ENCODE results near the gene FAM53A. TPM values are rescaled to one million over a fixed set of nuclear protein-coding genes. Genes with fewer than 3 reads are reported as not detected.

Gene FAM53A
- total and polyA plus RNA-seq, 2 of the 13 experiments (the other 11 are each of a cell fraction or from before 2014, with no cell fraction given): 0.48 to 1.1 TPM

DNA sequence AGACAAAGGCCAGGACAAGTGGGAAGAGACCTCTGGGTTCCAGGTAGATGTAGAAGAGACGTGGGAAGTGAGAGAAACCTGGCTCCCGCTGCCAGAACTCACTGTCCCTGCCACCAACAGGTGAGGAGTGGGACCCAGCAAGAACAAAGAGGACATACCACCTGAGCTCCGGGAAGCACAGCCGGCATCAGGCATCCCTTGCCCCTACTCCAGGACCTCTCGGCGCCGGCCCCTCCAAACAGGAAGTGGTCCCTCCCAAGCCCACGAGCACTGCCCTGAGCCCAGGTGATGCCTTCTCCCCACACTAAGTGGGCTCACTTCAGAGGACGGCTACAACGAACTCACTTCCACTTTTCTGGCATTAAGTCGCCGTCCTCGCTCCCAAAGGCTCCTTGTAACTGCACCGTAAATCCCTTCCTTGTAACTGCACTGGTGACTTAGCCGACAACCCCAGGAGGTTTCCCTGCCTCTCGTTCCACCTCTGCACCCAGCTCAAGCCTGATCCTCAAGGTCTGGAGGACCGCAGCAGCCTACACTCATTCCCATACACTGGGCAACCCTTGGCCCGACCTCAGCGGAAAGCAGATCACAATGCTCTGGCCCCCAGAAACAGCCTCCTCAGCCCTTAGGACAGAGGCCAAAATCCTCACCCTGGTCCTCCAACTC, 8.8 kb downstream of the FAM53A start:
- Histone ChIP-seq H3K4me3 (replicated peaks in 1 of 3; ENCODE audit: insufficient read depth in 1 of 3, low read depth in 2 of 3, low read length in 3 of 3) (no peak overlapping the region), H3K79me2 (ENCODE audit: insufficient read depth, low read length) (no peaks in the 10 kb centered on the region), H3K27me3 (ENCODE audit: control insufficient read depth in 1 of 2, insufficient read depth in 2 of 2, low read length in 2 of 2) (peaks cover 0 to 17% of the 10 kb centered on the region in 2 experiments; a peak in 2 of 5 replicates), H3K9ac (ENCODE audit: insufficient read depth, low read depth, low read length) (no peak overlapping the region), H3K36me3 (replicated peaks in 1 of 2; ENCODE audit: control insufficient read depth in 1 of 2, insufficient read depth in 2 of 2, low read length in 2 of 2) (no peaks in the 10 kb centered on the region), H4K20me1 (ENCODE audit: insufficient read depth, low read length) (no peaks in the 10 kb centered on the region), H2AFZ (ENCODE audit: low read length) (no peak overlapping the region), H3K9me3 (ENCODE audit: low read length) (no peaks in the 10 kb centered on the region), H3K27ac (ENCODE audit: extremely low read length, insufficient read depth, low read length) (no peak overlapping the region), H3K4me2 (ENCODE audit: low read depth, low read length) (no peak overlapping the region), H3K4me1 (ENCODE audit: insufficient read depth, low read length) (peaks cover 21% of the 10 kb centered on the region)
- no TSS peak for BruUV-seq (replicated peaks)
- POLR2A ChIA-PET: no interaction called here
- TF ChIP-seq SAP130 (CRISPR knock-in tag; IDR thresholded peaks at IDR 0.05; ENCODE audit: low read depth) (no peak), ZBTB8A (CRISPR knock-in tag; IDR thresholded peaks at IDR 0.05; ENCODE audit: borderline replicate concordance, low read depth) (no peak), SNAPC2 (CRISPR knock-in tag; IDR thresholded peaks at IDR 0.05) (no peak), ZNF501 (CRISPR knock-in tag; IDR thresholded peaks at IDR 0.05) (no peak), TAF15 (IDR thresholded peaks at IDR 0.05; ENCODE audit: low read depth, low read length, poor library complexity, severe bottlenecking) (no peak), ATM (IDR thresholded peaks at IDR 0.05; ENCODE audit: borderline replicate concordance) (no peak), TARDBP (CRISPR knock-in tag; IDR thresholded peaks at IDR 0.05) (no peak), LCORL (IDR thresholded peaks at IDR 0.05) (no peak), LCORL (CRISPR knock-in tag; IDR thresholded peaks at IDR 0.05) (no peak), HNRNPH1 (optimal IDR thresholded peaks at IDR 0.05; ENCODE audit: low read depth, low read length) (no peak), KDM3A (CRISPR knock-in tag; IDR thresholded peaks at IDR 0.05; ENCODE audit: low read depth) (no peak), ZSCAN20 (CRISPR knock-in tag; IDR thresholded peaks at IDR 0.05; ENCODE audit: borderline replicate concordance) (no peak), ZNF550 (CRISPR knock-in tag; IDR thresholded peaks at IDR 0.05; ENCODE audit: borderline replicate concordance) (no peak)
- TF ChIP-seq, protein P1, sequence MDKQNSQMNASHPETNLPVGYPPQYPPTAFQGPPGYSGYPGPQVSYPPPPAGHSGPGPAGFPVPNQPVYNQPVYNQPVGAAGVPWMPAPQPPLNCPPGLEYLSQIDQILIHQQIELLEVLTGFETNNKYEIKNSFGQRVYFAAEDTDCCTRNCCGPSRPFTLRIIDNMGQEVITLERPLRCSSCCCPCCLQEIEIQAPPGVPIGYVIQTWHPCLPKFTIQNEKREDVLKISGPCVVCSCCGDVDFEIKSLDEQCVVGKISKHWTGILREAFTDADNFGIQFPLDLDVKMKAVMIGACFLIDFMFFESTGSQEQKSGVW (CRISPR knock-in tag; IDR thresholded peaks at IDR 0.05; ENCODE audit: borderline replicate concordance): no peak
- TF ChIP-seq, protein P2, sequence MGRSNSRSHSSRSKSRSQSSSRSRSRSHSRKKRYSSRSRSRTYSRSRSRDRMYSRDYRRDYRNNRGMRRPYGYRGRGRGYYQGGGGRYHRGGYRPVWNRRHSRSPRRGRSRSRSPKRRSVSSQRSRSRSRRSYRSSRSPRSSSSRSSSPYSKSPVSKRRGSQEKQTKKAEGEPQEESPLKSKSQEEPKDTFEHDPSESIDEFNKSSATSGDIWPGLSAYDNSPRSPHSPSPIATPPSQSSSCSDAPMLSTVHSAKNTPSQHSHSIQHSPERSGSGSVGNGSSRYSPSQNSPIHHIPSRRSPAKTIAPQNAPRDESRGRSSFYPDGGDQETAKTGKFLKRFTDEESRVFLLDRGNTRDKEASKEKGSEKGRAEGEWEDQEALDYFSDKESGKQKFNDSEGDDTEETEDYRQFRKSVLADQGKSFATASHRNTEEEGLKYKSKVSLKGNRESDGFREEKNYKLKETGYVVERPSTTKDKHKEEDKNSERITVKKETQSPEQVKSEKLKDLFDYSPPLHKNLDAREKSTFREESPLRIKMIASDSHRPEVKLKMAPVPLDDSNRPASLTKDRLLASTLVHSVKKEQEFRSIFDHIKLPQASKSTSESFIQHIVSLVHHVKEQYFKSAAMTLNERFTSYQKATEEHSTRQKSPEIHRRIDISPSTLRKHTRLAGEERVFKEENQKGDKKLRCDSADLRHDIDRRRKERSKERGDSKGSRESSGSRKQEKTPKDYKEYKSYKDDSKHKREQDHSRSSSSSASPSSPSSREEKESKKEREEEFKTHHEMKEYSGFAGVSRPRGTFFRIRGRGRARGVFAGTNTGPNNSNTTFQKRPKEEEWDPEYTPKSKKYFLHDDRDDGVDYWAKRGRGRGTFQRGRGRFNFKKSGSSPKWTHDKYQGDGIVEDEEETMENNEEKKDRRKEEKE (IDR thresholded peaks at IDR 0.05): no peak
- TF ChIP-seq, protein P3, sequence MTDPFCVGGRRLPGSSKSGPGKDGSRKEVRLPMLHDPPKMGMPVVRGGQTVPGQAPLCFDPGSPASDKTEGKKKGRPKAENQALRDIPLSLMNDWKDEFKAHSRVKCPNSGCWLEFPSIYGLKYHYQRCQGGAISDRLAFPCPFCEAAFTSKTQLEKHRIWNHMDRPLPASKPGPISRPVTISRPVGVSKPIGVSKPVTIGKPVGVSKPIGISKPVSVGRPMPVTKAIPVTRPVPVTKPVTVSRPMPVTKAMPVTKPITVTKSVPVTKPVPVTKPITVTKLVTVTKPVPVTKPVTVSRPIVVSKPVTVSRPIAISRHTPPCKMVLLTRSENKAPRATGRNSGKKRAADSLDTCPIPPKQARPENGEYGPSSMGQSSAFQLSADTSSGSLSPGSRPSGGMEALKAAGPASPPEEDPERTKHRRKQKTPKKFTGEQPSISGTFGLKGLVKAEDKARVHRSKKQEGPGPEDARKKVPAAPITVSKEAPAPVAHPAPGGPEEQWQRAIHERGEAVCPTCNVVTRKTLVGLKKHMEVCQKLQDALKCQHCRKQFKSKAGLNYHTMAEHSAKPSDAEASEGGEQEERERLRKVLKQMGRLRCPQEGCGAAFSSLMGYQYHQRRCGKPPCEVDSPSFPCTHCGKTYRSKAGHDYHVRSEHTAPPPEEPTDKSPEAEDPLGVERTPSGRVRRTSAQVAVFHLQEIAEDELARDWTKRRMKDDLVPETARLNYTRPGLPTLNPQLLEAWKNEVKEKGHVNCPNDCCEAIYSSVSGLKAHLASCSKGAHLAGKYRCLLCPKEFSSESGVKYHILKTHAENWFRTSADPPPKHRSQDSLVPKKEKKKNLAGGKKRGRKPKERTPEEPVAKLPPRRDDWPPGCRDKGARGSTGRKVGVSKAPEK (CRISPR knock-in tag; IDR thresholded peaks at IDR 0.05; ENCODE audit: borderline replicate concordance): no peak
- TF ChIP-seq, protein P4, sequence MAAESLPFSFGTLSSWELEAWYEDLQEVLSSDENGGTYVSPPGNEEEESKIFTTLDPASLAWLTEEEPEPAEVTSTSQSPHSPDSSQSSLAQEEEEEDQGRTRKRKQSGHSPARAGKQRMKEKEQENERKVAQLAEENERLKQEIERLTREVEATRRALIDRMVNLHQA (CRISPR knock-in tag; IDR thresholded peaks at IDR 0.05): no peak
- CTCF ChIA-PET (ENCODE audit: low intra/inter-chr PET ratio, low total read pairs): no interaction called here
- intact Hi-C loops (cut with micrococcal nuclease; ENCODE audit: unreplicated experiment): no loop called here
- no peak for DNase-seq (ENCODE audit: low spot score)
- FAIRE-seq: no peak
- whole genome bisulfite sequencing (ENCODE audit: low lambda C conversion rate): 67% methylated on average over 13 of the region's 19 CpGs
- ATAC-seq: no peak; the same call in 2 of the 3 replicates
- in situ Hi-C loops (cut with HindIII; ENCODE audit: extremely low pct_ligation_motif_present, low pct_unique_long_range_greater_than_20kb): no loop called here

Data from HepG2 (cell line).